Measurements from ENCODE around the gene CAMP.
"Not testable (repeated sequence)": the region's sequence is repeated elsewhere in the genome, so short reads cannot be mapped to it uniquely, and the experiment has no call there.

CAMP gene

DNA sequence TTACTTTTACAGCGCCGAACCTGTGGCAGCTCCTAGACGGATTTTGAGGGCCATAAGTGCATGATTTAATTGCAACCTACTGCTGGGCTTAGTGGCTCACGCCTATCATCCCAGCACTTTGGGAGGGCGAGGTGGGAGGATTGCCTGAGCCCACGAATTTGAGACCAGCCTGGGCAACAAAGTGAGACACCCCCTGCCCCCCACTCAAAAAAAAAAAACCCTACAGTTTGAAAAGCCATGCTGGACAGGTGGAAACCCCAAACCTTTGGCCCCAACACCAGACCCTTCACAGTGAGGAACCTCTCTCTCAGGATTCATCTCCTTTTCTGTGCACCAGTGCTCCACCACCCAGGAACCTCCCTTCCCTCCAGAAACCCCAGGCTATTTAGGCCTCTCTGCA is 34.0 kb upstream of the CAMP start:
- no peak overlapping the region for H3K9ac ChIP-seq (ENCODE audit: low read length)
- H3K9me3 ChIP-seq (ENCODE audit: control insufficient read depth, low read length) = no peaks in the 10 kb centered on the region
- peaks cover 11% of the 10 kb centered on the region for H3K4me1 ChIP-seq (ENCODE audit: control insufficient read depth, insufficient read depth, low read length)
- DNase-seq (ENCODE audit: low read depth) = no peak
- H3K4me3 ChIP-seq (ENCODE audit: low read length) = no peak overlapping the region
- H3K36me3 ChIP-seq (ENCODE audit: control insufficient read depth, insufficient read depth, low read length, severe bottlenecking) = no peaks in the 10 kb centered on the region
- no peaks in the 10 kb centered on the region for H3K27me3 ChIP-seq (replicated peaks; ENCODE audit: control insufficient read depth, insufficient read depth, low read length)

- no peak for DNase-seq (ENCODE audit: low read depth)
- H3K36me3 ChIP-seq (ENCODE audit: control insufficient read depth, insufficient read depth, low read length, severe bottlenecking) = no peaks in the 10 kb centered on the region
- no peaks in the 10 kb centered on the region for H3K9me3 ChIP-seq (ENCODE audit: control insufficient read depth, low read length)
- no peak overlapping the region for H3K9ac ChIP-seq (ENCODE audit: low read length)
- no peak overlapping the region for H3K4me3 ChIP-seq (ENCODE audit: low read length)
- H3K27me3 ChIP-seq (replicated peaks; ENCODE audit: control insufficient read depth, insufficient read depth, low read length) = no peaks in the 10 kb centered on the region
- peaks cover 13% of the 10 kb centered on the region for H3K4me1 ChIP-seq (ENCODE audit: control insufficient read depth, insufficient read depth, low read length)
Observed at GRCh38 chr3:48190911-48191310, 32.4 kb upstream of the CAMP start.

DNA sequence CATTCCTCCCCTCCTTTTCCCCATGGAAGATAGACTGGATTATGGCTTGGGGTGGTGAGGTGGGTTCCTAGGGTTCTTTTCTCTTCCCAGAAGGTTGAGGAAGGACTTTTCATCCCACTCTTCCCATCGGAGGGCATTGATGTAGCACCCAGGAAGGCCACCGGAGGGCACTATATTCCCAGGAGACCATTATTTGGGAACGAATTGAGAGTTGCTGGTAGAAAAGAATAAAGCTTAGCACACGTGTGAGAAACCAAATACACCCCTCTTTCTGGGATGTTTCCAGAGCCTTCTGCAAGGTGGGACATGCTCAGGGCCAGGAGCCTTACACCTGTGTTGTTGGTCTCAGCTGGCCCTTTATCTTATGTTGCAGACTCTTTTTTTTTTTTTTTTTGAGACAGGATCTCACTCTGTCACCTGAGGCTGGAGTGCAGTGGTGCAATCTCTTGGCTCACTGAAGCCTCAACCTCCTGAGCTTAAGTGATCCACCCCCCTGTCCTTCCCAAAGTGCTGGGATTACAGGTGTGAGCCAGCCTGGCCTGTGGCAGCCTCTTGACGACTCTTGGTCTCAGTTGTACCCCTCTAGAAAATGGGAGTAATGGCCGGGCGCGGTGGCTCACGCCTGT is 28.7 kb upstream of the CAMP start:
- Histone ChIP-seq H3K4me3 (ENCODE audit: low read length) (no peak overlapping the region), H3K36me3 (ENCODE audit: control insufficient read depth, insufficient read depth, low read length, severe bottlenecking) (no peaks in the 10 kb centered on the region), H3K9ac (ENCODE audit: low read length) (no peak overlapping the region), H3K4me1 (ENCODE audit: control insufficient read depth, insufficient read depth, low read length) (peaks cover 2% of the 10 kb centered on the region), H3K9me3 (ENCODE audit: control insufficient read depth, low read length) (no peaks in the 10 kb centered on the region), H3K27me3 (replicated peaks; ENCODE audit: control insufficient read depth, insufficient read depth, low read length) (peaks cover 2% of the 10 kb centered on the region)
- peak; percentile 82 for DNase-seq (ENCODE audit: low read depth)

DNA sequence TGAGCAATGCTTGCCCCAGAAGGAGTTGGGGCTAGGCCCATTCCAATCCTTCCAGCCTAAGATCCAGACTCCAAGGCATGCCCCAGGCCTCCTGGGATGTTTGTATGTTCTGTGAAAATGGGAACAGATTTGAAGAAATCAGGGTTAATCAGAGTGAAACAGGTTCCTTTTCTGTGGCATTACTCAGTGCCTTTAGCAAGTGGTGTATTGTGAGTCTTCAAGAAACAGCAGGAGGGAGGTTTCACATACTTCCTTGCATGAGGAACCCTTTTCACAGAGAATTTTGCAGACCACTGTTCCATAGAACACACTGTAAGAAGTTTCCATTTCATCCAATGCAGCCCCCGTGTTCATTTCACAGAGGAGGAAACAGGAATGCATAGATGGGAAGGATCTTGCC is 26.7 kb upstream of the CAMP start:
- peaks cover 2% of the 10 kb centered on the region for H3K4me1 ChIP-seq (ENCODE audit: control insufficient read depth, insufficient read depth, low read length)
- no peak overlapping the region for H3K4me3 ChIP-seq (ENCODE audit: low read length)
- H3K9ac ChIP-seq (ENCODE audit: low read length) = no peak overlapping the region
- H3K36me3 ChIP-seq (ENCODE audit: control insufficient read depth, insufficient read depth, low read length, severe bottlenecking) = no peaks in the 10 kb centered on the region
- peaks cover 4% of the 10 kb centered on the region for H3K27me3 ChIP-seq (replicated peaks; ENCODE audit: control insufficient read depth, insufficient read depth, low read length)
- H3K9me3 ChIP-seq (ENCODE audit: control insufficient read depth, low read length) = no peaks in the 10 kb centered on the region
- no peak for DNase-seq (ENCODE audit: low read depth)

DNA sequence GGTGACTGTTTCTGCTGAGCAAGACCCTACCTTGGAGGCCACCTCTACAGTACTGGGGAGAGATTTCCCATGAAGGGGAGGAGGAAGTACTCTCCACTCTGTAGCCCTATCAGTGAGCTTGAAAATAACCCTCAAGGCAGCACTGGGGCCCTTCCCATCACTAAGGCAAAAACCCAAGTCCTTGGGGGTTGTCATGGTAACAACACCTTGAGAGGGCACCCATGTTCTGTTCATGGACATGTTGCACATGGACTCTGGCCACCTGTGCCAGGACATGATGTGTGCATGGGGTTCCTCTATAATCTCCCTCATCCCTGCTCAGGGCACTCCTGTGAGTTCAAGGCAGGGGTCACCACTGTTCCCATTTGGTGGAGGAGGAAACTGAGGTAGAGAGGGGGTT is 24.2 kb upstream of the CAMP start:
- Histone ChIP-seq H3K9ac (ENCODE audit: low read length) (no peak overlapping the region), H3K4me1 (ENCODE audit: control insufficient read depth, insufficient read depth, low read length) (peaks cover 2% of the 10 kb centered on the region), H3K36me3 (ENCODE audit: control insufficient read depth, insufficient read depth, low read length, severe bottlenecking) (no peaks in the 10 kb centered on the region), H3K4me3 (ENCODE audit: low read length) (no peak overlapping the region), H3K27me3 (replicated peaks; ENCODE audit: control insufficient read depth, insufficient read depth, low read length) (peaks cover 4% of the 10 kb centered on the region), H3K9me3 (ENCODE audit: control insufficient read depth, low read length) (no peaks in the 10 kb centered on the region)
- DNase-seq (ENCODE audit: low read depth) = no peak

DNA sequence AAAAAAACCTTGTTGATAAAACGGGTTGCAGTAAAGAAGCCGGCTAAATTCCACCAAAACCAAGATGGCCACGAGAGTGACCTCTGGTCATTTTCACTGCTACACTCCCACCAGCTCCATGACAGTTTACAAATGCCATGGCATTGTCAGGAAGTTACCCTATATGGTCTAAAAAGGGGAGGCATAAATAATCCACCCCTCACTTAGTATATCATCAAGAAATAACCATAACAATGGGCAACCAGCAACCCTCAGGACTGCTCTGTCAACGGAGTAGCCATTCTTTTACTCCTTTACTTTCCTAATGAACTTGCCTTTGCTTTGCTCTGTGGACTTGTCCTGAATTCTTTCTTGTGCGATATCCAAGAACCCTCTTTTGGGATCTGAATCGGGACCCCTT is 20.7 kb upstream of the CAMP start:
- Histone ChIP-seq H3K36me3 (ENCODE audit: control insufficient read depth, insufficient read depth, low read length, severe bottlenecking) (no peaks in the 10 kb centered on the region), H3K4me3 (ENCODE audit: low read length) (no peak overlapping the region), H3K4me1 (ENCODE audit: control insufficient read depth, insufficient read depth, low read length) (no peaks in the 10 kb centered on the region), H3K9ac (ENCODE audit: low read length) (no peak overlapping the region), H3K27me3 (replicated peaks; ENCODE audit: control insufficient read depth, insufficient read depth, low read length) (peaks cover 4% of the 10 kb centered on the region), H3K9me3 (ENCODE audit: control insufficient read depth, low read length) (no peaks in the 10 kb centered on the region)
- no peak for DNase-seq (ENCODE audit: low read depth)

DNA sequence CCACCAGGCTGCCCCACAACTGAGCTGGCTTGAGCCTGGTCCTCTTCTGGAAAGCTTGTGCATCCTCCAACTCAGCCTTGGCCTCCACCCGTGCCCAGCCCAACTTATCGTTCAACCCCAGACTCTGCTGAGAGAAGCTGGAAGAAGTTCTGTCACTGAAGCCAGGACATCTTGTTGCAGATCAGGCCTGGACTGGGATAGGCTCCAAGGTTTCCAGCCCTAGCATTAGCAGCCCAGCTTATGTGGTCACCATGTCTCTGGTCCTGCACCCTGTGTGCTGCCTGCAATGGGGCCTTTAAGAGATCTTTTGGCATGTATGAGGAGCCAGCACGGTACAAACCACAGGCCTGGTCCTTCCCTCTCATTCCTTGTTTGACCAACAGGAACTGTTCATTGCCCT is 15.2 kb upstream of the CAMP start:
- no peak for DNase-seq (ENCODE audit: low read depth)
- no peaks in the 10 kb centered on the region for H3K27me3 ChIP-seq (replicated peaks; ENCODE audit: control insufficient read depth, insufficient read depth, low read length)
- no peaks in the 10 kb centered on the region for H3K4me1 ChIP-seq (ENCODE audit: control insufficient read depth, insufficient read depth, low read length)
- H3K9me3 ChIP-seq (ENCODE audit: control insufficient read depth, low read length) = no peaks in the 10 kb centered on the region
- H3K9ac ChIP-seq (ENCODE audit: low read length) = no peak overlapping the region
- no peaks in the 10 kb centered on the region for H3K36me3 ChIP-seq (ENCODE audit: control insufficient read depth, insufficient read depth, low read length, severe bottlenecking)
- no peak overlapping the region for H3K4me3 ChIP-seq (ENCODE audit: low read length)

- no peak for DNase-seq (ENCODE audit: low read depth)
- peaks cover under 1% of the 10 kb centered on the region for H3K4me1 ChIP-seq (ENCODE audit: control insufficient read depth, insufficient read depth, low read length)
Observed at GRCh38 chr3:48209445-48209844, 13.8 kb upstream of the CAMP start.

GRCh38 chr3:48210534-48210933 is 12.8 kb upstream of the CAMP start:
- not testable (repeated sequence) for H3K9me3 ChIP-seq (ENCODE audit: control insufficient read depth, low read length); H3K9ac ChIP-seq (ENCODE audit: low read length); H3K27me3 ChIP-seq (replicated peaks; ENCODE audit: control insufficient read depth, insufficient read depth, low read length); H3K36me3 ChIP-seq (ENCODE audit: control insufficient read depth, insufficient read depth, low read length, severe bottlenecking); DNase-seq (ENCODE audit: low read depth); H3K4me3 ChIP-seq (ENCODE audit: low read length)
- peaks cover 11% of the 10 kb centered on the region for H3K4me1 ChIP-seq (ENCODE audit: control insufficient read depth, insufficient read depth, low read length)

More at GRCh38 chr3:48209445-48209844, 13.8 kb upstream of the CAMP start:
- Histone ChIP-seq H3K27me3 (replicated peaks; ENCODE audit: control insufficient read depth, insufficient read depth, low read length) (no peaks in the 10 kb centered on the region), H3K4me3 (ENCODE audit: low read length) (no peak overlapping the region), H3K36me3 (ENCODE audit: control insufficient read depth, insufficient read depth, low read length, severe bottlenecking) (no peaks in the 10 kb centered on the region), H3K9me3 (ENCODE audit: control insufficient read depth, low read length) (no peaks in the 10 kb centered on the region), H3K9ac (ENCODE audit: low read length) (no peak overlapping the region)

DNA sequence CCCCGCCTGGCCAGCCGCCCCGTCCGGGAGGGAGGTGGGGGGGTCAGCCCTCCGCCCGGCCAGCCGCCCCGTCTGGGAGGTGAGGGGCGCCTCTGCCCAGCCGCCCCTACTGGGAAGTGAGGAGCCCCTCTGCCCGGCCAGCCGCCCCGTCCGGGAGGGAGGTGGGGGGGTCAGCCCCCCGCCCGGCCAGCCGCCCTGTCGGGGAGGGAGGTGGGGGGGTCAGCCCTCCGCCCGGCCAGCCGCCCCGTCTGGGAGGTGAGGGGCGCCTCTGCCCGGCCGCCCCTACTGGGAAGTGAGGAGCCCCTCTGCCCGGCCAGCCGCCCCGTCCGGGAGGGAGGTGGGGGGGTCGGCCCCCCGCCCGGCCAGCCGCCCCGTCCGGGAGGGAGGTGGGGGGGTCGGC is 11.5 kb upstream of the CAMP start:
- DNase-seq (ENCODE audit: low read depth); H3K27me3 ChIP-seq (replicated peaks; ENCODE audit: control insufficient read depth, insufficient read depth, low read length); H3K4me3 ChIP-seq (ENCODE audit: low read length); H3K36me3 ChIP-seq (ENCODE audit: control insufficient read depth, insufficient read depth, low read length, severe bottlenecking); H3K9ac ChIP-seq (ENCODE audit: low read length); H3K9me3 ChIP-seq (ENCODE audit: control insufficient read depth, low read length): not testable (repeated sequence)
- H3K4me1 ChIP-seq (ENCODE audit: control insufficient read depth, insufficient read depth, low read length) = peaks cover 24% of the 10 kb centered on the region

DNA sequence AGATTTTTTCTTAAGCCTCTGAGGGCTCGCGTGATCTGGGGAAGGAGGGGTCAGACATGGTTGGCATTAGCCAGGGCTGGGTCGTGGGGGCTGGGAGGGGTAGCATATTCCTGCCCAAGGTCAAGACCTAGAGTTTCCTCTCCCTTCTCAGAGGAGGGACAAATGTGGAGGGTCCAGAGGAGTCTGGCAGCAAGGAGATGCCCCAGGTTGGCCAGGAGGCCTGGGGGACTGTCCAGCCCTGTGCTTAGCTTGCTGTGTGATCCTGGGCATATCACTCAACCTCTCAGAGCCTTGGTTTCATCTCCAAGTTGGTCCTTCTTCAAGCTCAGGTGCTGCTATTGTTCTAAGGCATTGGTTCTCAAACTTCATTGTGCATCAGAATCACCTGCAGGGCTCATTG is 9.1 kb upstream of the CAMP start:
- no peaks in the 10 kb centered on the region for H3K36me3 ChIP-seq (ENCODE audit: control insufficient read depth, insufficient read depth, low read length, severe bottlenecking)
- H3K27me3 ChIP-seq (replicated peaks; ENCODE audit: control insufficient read depth, insufficient read depth, low read length) = no peaks in the 10 kb centered on the region
- no peak overlapping the region for H3K9ac ChIP-seq (ENCODE audit: low read length)
- no peaks in the 10 kb centered on the region for H3K9me3 ChIP-seq (ENCODE audit: control insufficient read depth, low read length)
- DNase-seq (ENCODE audit: low read depth) = no peak
- H3K4me3 ChIP-seq (ENCODE audit: low read length) = no peak overlapping the region
- H3K4me1 ChIP-seq (ENCODE audit: control insufficient read depth, insufficient read depth, low read length) = peaks cover 38% of the 10 kb centered on the region

DNA sequence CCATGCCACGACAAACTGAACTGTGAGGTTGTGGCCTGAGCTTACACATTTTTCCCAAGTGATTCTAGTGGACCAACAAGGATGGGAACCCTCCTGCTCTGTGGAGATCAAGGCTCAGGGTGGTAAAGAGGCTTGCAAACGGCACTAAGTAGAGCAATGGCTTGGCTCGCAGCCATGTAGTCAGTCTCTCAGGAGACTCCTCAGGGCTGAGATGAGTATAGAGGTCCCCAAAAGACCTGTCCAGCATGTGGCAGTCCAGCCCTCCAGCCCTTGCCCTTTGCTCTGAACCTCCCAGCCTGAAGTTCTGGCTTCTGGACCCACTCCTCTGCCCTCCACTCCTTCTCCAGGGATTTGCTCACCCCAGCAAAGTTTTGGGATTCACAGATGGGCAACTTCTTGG is 8.3 kb upstream of the CAMP start:
- Histone ChIP-seq H3K9me3 (ENCODE audit: control insufficient read depth, low read length) (no peaks in the 10 kb centered on the region), H3K4me3 (ENCODE audit: low read length) (peak overlapping the region; percentile 58), H3K27me3 (replicated peaks; ENCODE audit: control insufficient read depth, insufficient read depth, low read length) (no peaks in the 10 kb centered on the region), H3K9ac (ENCODE audit: low read length) (peak overlapping the region; percentile 75), H3K36me3 (ENCODE audit: control insufficient read depth, insufficient read depth, low read length, severe bottlenecking) (no peaks in the 10 kb centered on the region), H3K4me1 (ENCODE audit: control insufficient read depth, insufficient read depth, low read length) (peaks cover 42% of the 10 kb centered on the region)
- DNase-seq (ENCODE audit: low read depth) = no peak

Data from adipocyte (in vitro differentiated cells).